Measurements from ENCODE around the gene A4GALT.

GRCh38 chr22:42670921-42671709 is 49.6 kb downstream of the A4GALT start:
- TF ChIP-seq POLR2AphosphoS5 (IDR thresholded peaks at IDR 0.05; ENCODE audit: low read depth, low read length) (no peak), TAF1 (IDR thresholded peaks at IDR 0.05; ENCODE audit: borderline replicate concordance, insufficient read depth, low read length) (no peak), SIN3A (IDR thresholded peaks at IDR 0.05; ENCODE audit: borderline replicate concordance, insufficient read depth, low read length) (no peak), REST (IDR thresholded peaks at IDR 0.05; ENCODE audit: insufficient read depth in 1 of 2, low read depth in 2 of 2, low read length in 2 of 2) (no peak)
